Transverse colon (tissue), 3 donors: ENCODE results near the gene TROAP.

Experiments used
- CTCF ChIP-seq, 5 experiments: fragments of 200-600 bp in 3 of 5; fragments of 450-650 bp in 2 of 5; sonication (generic) in 3 of 5; IDR thresholded peaks; 1 replicate in 2 of 5; 2 replicates in 3 of 5; pipeline ENCODE4 v1.5.1; 2016 to 2017; ENCODE audit warnings: antibody characterized with exemption in 5 of 5, inconsistent platforms in 3 of 5, mild to moderate bottlenecking in 2 of 5, moderate library complexity in 1 of 5
- POLR2A ChIP-seq: fragments of 450-650 bp; IDR thresholded peaks from one replicate; pipeline ENCODE4 v1.6.1; 2016; ENCODE audit warnings: antibody characterized with exemption, mild to moderate bottlenecking, moderate library complexity

GRCh38 chr12:49293056-49293956 lies 29.7 kb upstream of the TROAP start:
- TF ChIP-seq CTCF (IDR thresholded peaks at IDR 0.05) (no peak), POLR2A (no peak)
